H1 (cell line): ENCODE data around the gene ZNF526. TPM values are rescaled to one million over a fixed set of nuclear protein-coding genes. Genes with fewer than 3 reads are reported as not detected.
A peak's percentile ranks its signal among the peaks of the same experiment; 100 is the strongest.

ENCODE experiments used
- CTCF ChIA-PET: fragments of 300-600 bp; sonication (Branson Sonifier 250); formaldehyde crosslinking; loops from one replicate; lab custom pipeline; 2021; ENCODE audit not compliant: partially characterized antibody; lab: Charles Lee
- POLR2A ChIA-PET: fragments of 300-600 bp; sonication (Branson Sonifier 250); formaldehyde crosslinking; loops from one replicate; lab custom pipeline; 2021; ENCODE audit warnings: inconsistent platforms; ENCODE audit not compliant: partially characterized antibody; lab: Charles Lee
- DNase-seq, 2 experiments: peaks; one replicate each; pipeline versions ENCODE4 v3.0.0 to v3.0.0-alpha.2; 2010 to 2022; ENCODE audit warnings: low spot score in 2 of 2, low read depth in 1 of 2, mixed read lengths in 1 of 2
- FAIRE-seq: peaks from 2 replicates; lab custom pipeline; 2011; peaks lifted over from hg19 to GRCh38; lab: Jason Lieb, UNC
- H2AFZ ChIP-seq: 2 replicates; pipeline ENCODE4 v1.8.1; 2012; ENCODE audit warnings: low read length, inconsistent platforms
- H2AK5ac ChIP-seq: 2 replicates; pipeline ENCODE4 v1.6.1; 2013; ENCODE audit warnings: low read depth, low read length
- H2BK120ac ChIP-seq: replicated peaks from 2 replicates; pipeline ENCODE3; 2013; ENCODE audit warnings: low read depth, low read length, inconsistent platforms
- H2BK12ac ChIP-seq: 2 replicates; pipeline ENCODE4 v1.6.1; 2013; ENCODE audit warnings: low read depth, low read length
- H2BK15ac ChIP-seq: 2 replicates; pipeline ENCODE4 v1.6.1; 2013; ENCODE audit warnings: low read length
- H2BK20ac ChIP-seq: 2 replicates; pipeline ENCODE4 v1.6.1; 2013; ENCODE audit warnings: low read length
- H2BK5ac ChIP-seq: 2 replicates; pipeline ENCODE4 v1.6.1; 2013; ENCODE audit warnings: low read depth, low read length
- H3K14ac ChIP-seq: 2 replicates; pipeline ENCODE4 v1.6.1; 2013; ENCODE audit warnings: inconsistent platforms; ENCODE audit not compliant: insufficient read length
- H3K18ac ChIP-seq: 2 replicates; pipeline ENCODE4 v1.6.1; 2013; ENCODE audit warnings: low read length; ENCODE audit errors: extremely low read depth
- H3K23ac ChIP-seq: 2 replicates; pipeline ENCODE4 v1.6.1; 2013; ENCODE audit warnings: inconsistent platforms; ENCODE audit not compliant: insufficient read length
- H3K23me2 ChIP-seq: 2 replicates; pipeline ENCODE4 v1.6.1; 2013; ENCODE audit warnings: low read depth, low read length
- H3K27ac ChIP-seq: 2 replicates; pipeline ENCODE4 v1.6.1; 2011; ENCODE audit warnings: low read depth, low read length, inconsistent platforms
- H3K27me3 ChIP-seq, 4 experiments: replicated peaks in 1 of 4; 1 replicate in 1 of 4; 2 replicates in 3 of 4; pipeline versions ENCODE4 v1.6.1 to v1.8.1; 2011 to 2013; ENCODE audit warnings: low read length in 3 of 4, mild to moderate bottlenecking in 3 of 4, inconsistent platforms in 2 of 4, mixed read lengths in 2 of 4, moderate library complexity in 1 of 4; ENCODE audit not compliant: control insufficient read depth in 3 of 4, insufficient read depth in 3 of 4; ENCODE audit errors: extremely low read depth in 1 of 4
- H3K36me3 ChIP-seq, 4 experiments: 2 replicates each; pipeline versions ENCODE4 v1.6.1 to v1.8.1; 2011 to 2013; ENCODE audit warnings: mild to moderate bottlenecking in 4 of 4, low read length in 3 of 4, moderate library complexity in 2 of 4, control low read depth in 1 of 4, inconsistent platforms in 1 of 4; ENCODE audit not compliant: insufficient read depth in 4 of 4, control insufficient read depth in 2 of 4
- H3K4ac ChIP-seq: replicated peaks from 2 replicates; pipeline ENCODE3; 2013; ENCODE audit warnings: low read length, low read depth, mixed read lengths, inconsistent platforms; ENCODE audit not compliant: insufficient read length
- H3K4me1 ChIP-seq, 4 experiments: replicated peaks in 1 of 4; 1 replicate in 1 of 4; 2 replicates in 3 of 4; pipeline versions ENCODE4 v1.6.1 to v1.8.1; 2011 to 2013; ENCODE audit warnings: low read length in 3 of 4, inconsistent platforms in 2 of 4, mixed read lengths in 1 of 4; ENCODE audit not compliant: insufficient read depth in 4 of 4, control insufficient read depth in 3 of 4
- H3K4me2 ChIP-seq, 2 experiments: 2 replicates each; pipeline versions ENCODE4 v1.6.1 to v1.8.1; 2011 to 2013; ENCODE audit warnings: low read depth in 2 of 2, low read length in 2 of 2, control low read depth in 1 of 2, inconsistent platforms in 1 of 2, mild to moderate bottlenecking in 1 of 2; ENCODE audit not compliant: insufficient read depth in 1 of 2
- H3K4me3 ChIP-seq, 4 experiments: fragments of 200-600, 300-600 bp in 1 of 4; sonication (generic), shearing (Covaris generic), sonication (Bioruptor Twin) in 1 of 4; 2 replicates each; pipeline versions ENCODE4 v1.5.1 to v1.8.1; 2011 to 2016; ENCODE audit warnings: low read length in 4 of 4, low read depth in 3 of 4, control low read depth in 2 of 4, inconsistent platforms in 2 of 4, mild to moderate bottlenecking in 2 of 4, mixed read lengths in 1 of 4, moderate library complexity in 1 of 4; ENCODE audit not compliant: insufficient read depth in 2 of 4; ENCODE audit errors: extremely low read depth in 1 of 4
- H3K56ac ChIP-seq: replicated peaks from 2 replicates; pipeline ENCODE3; 2013; ENCODE audit warnings: low read depth, mild to moderate bottlenecking, mixed read lengths, low read length, inconsistent platforms; ENCODE audit not compliant: insufficient read length
- H3K79me1 ChIP-seq: 2 replicates; pipeline ENCODE4 v1.6.1; 2013; ENCODE audit warnings: low read depth, low read length, control low read depth
- H3K79me2 ChIP-seq, 2 experiments: 2 replicates each; pipeline versions ENCODE4 v1.6.1 to v1.8.1; 2012 to 2013; ENCODE audit warnings: low read length in 2 of 2, mild to moderate bottlenecking in 2 of 2, inconsistent platforms in 1 of 2; ENCODE audit not compliant: insufficient read depth in 2 of 2, control insufficient read depth in 1 of 2
- H3K9ac ChIP-seq, 4 experiments: replicated peaks in 1 of 4; 1 replicate in 1 of 4; 2 replicates in 3 of 4; pipeline versions ENCODE4 v1.6.1 to v1.8.1; 2011 to 2013; ENCODE audit warnings: low read depth in 3 of 4, low read length in 3 of 4, control low read depth in 2 of 4, mild to moderate bottlenecking in 2 of 4, moderate library complexity in 2 of 4, inconsistent platforms in 1 of 4; ENCODE audit errors: extremely low read depth in 1 of 4
- H3K9me3 ChIP-seq, 2 experiments: 2 replicates each; pipeline versions ENCODE4 v1.6.1 to v1.8.1; 2012 to 2013; ENCODE audit warnings: mild to moderate bottlenecking in 2 of 2, moderate library complexity in 2 of 2, control low read depth in 1 of 2, inconsistent platforms in 1 of 2, low read depth in 1 of 2, low read length in 1 of 2, mixed read lengths in 1 of 2; ENCODE audit not compliant: insufficient read depth in 2 of 2
- H4K20me1 ChIP-seq, 2 experiments: replicated peaks in 1 of 2; 2 replicates each; pipeline versions ENCODE3 to v1.8.1; 2011 to 2013; ENCODE audit warnings: inconsistent platforms in 2 of 2, low read length in 2 of 2, mild to moderate bottlenecking in 1 of 2; ENCODE audit not compliant: insufficient read depth in 2 of 2, control insufficient read depth in 1 of 2
- H4K5ac ChIP-seq: 2 replicates; pipeline ENCODE4 v1.6.1; 2013; ENCODE audit warnings: low read length, low read depth, mixed read lengths, inconsistent platforms; ENCODE audit not compliant: insufficient read length
- H4K8ac ChIP-seq: 2 replicates; pipeline ENCODE4 v1.8.0; 2013; ENCODE audit warnings: mild to moderate bottlenecking, moderate library complexity, low read length, inconsistent platforms; ENCODE audit not compliant: insufficient read depth; ENCODE audit errors: extremely low read depth
- H4K91ac ChIP-seq: replicated peaks from 2 replicates; pipeline ENCODE3; 2013; ENCODE audit warnings: low read length, mixed read lengths, inconsistent platforms; ENCODE audit not compliant: insufficient read length
- BRCA1 ChIP-seq: IDR thresholded peaks from 2 replicates; pipeline ENCODE4 v1.6.1; 2012; ENCODE audit warnings: low read depth, low read length, improper control_type of control experiment
- EGR1 ChIP-seq: IDR thresholded peaks from 2 replicates; pipeline ENCODE4 v1.6.1; 2011; ENCODE audit warnings: low read depth, low read length, borderline replicate concordance
- KDM1A ChIP-seq: fragments of 200-600, 300-600 bp; sonication (generic); IDR thresholded peaks from 2 replicates; pipeline ENCODE4 v1.7.1; 2016; ENCODE audit warnings: mild to moderate bottlenecking, low read length, borderline replicate concordance
- MAFK ChIP-seq: IDR thresholded peaks from 2 replicates; pipeline ENCODE4 v1.6.1; 2012; ENCODE audit warnings: low read depth, mild to moderate bottlenecking, improper control_type of control experiment, low read length
- RAD21 ChIP-seq, 2 experiments: IDR thresholded peaks in 1 of 2; conservative IDR thresholded peaks in 1 of 2; 2 replicates each; pipeline ENCODE4 v1.6.1; 2011; ENCODE audit warnings: low read depth in 2 of 2, low read length in 2 of 2, improper control_type of control experiment in 1 of 2, inconsistent platforms in 1 of 2, mild to moderate bottlenecking in 1 of 2, moderate library complexity in 1 of 2
- SAP30 ChIP-seq: fragments of 300-600 bp; sonication (generic); IDR thresholded peaks from 2 replicates; pipeline ENCODE4 v1.7.1; 2012; ENCODE audit warnings: low read length, moderate library complexity, mild to moderate bottlenecking, inconsistent platforms; ENCODE audit not compliant: insufficient read depth, insufficient replicate concordance
- SRF ChIP-seq: IDR thresholded peaks from 2 replicates; pipeline ENCODE4 v1.6.1; 2011; ENCODE audit warnings: mild to moderate bottlenecking, low read depth, low read length, moderate library complexity
- SUZ12 ChIP-seq: fragments of 200-600 bp; sonication (generic); IDR thresholded peaks from 2 replicates; pipeline ENCODE4 v1.6.1; 2012; ENCODE audit warnings: mild to moderate bottlenecking, inconsistent platforms, low read length, moderate library complexity, mixed read lengths
- TAF7 ChIP-seq: optimal IDR thresholded peaks from 2 replicates; pipeline ENCODE3; 2011; ENCODE audit warnings: low read depth, mild to moderate bottlenecking, inconsistent platforms, low read length, moderate library complexity, borderline replicate concordance
- TEAD4 ChIP-seq: IDR thresholded peaks from 2 replicates; pipeline ENCODE4 v1.6.1; 2012; ENCODE audit warnings: low read depth, low read length, inconsistent platforms, mixed read lengths
- WGBS, 2 experiments: shearing (Covaris generic) in 1 of 2; methylation state at CpG; one replicate each; pipeline versions ENCODE4 v1.1.6 to v1.1.7; 2013 to 2015; ENCODE audit warnings: low lambda C conversion rate in 2 of 2, mixed read lengths in 2 of 2, inconsistent platforms in 1 of 2, low coverage in 1 of 2, missing lambda C conversion rate in 1 of 2; ENCODE audit not compliant: insufficient replicate concordance in 2 of 2, insufficient coverage in 1 of 2, insufficient read length in 1 of 2; ENCODE audit errors: extremely low coverage in 1 of 2, missing lambda C conversion rate in 1 of 2; 5-methylcytosine and 5-hydroxymethylcytosine counted together
- polyA plus RNA-seq, 7 experiments: library from polyadenylated mRNA; depleted of rRNA in 3 of 7; stranded (reverse) in 5 of 7; unstranded in 2 of 7; fragments of >200 nt in 5 of 7; fragments of 200-250 nt in 2 of 7; gene quantifications; 1 replicate in 5 of 7; 2 replicates in 1 of 7; 4 replicates in 1 of 7; pipeline versions ENCODE4 v1.2.1 to v1.2.3, GENCODE V29; 2011 to 2013; ENCODE audit warnings: missing spikeins in 2 of 7, mixed read lengths in 2 of 7
- total RNA-seq: library from RNA; stranded (reverse); fragmentation: NEBNext Ultra II Directional; extraction: Animal tissue kit (Norgen Biotek cat#: 25700); gene quantifications from 2 replicates; pipeline ENCODE4 v1.2.1, GENCODE V29; 2021

The ZNF526 gene
- total and polyA plus RNA-seq, 2 of the 8 experiments (the other 6 are each of a cell fraction or from before 2014, with no cell fraction given) = 8.4 to 14.1 TPM

GRCh38 chr19:42224940-42225717 lies 5.0 kb downstream of the ZNF526 start:
- Histone ChIP-seq H4K8ac (peak overlapping the region; percentile 57; the same call in 1 of the 2 replicates), H2BK15ac (no peak overlapping the region), H3K9me3 (no peaks in the 10 kb centered on the region), H2BK12ac (no peak overlapping the region), H3K27me3 (no peaks in the 10 kb centered on the region), H3K56ac (no peak overlapping the region), H3K79me2 (peaks cover 0 to 16% of the 10 kb centered on the region in 2 experiments; a peak in 2 of 4 replicates), H3K14ac (no peak overlapping the region), H3K23ac (no peak overlapping the region), H2AFZ (no peak overlapping the region), H3K79me1 (peaks cover 10% of the 10 kb centered on the region), H2AK5ac (no peak overlapping the region), H4K91ac (no peak overlapping the region), H3K36me3 (peaks cover 17 to 39% (median 32%) of the 10 kb centered on the region in 4 experiments), H3K4ac (no peak overlapping the region), H3K18ac (no peak overlapping the region), H3K27ac (no peak overlapping the region), H3K4me2 (no peak overlapping the region), H3K4me3 (no peak overlapping the region), H4K20me1 (peaks cover 10 to 27% of the 10 kb centered on the region in 2 experiments), H3K4me1 (peaks cover 0 to 1% (median 0%) of the 10 kb centered on the region in 4 experiments; a peak in 1 of 7 replicates), H2BK20ac (no peak overlapping the region), H3K23me2 (peaks cover 6% of the 10 kb centered on the region; the same call in 1 of the 2 replicates), H2BK5ac (no peak overlapping the region), H3K9ac (no peak overlapping the region), H2BK120ac (no peak overlapping the region), H4K5ac (no peak overlapping the region)
- TF ChIP-seq MAFK (no peak), RAD21 (IDR thresholded peaks at IDR 0.05 in 1 of 2, conservative IDR thresholded peaks at IDR 0.05 in 1 of 2; ENCODE audit: low read depth in 2 of 2, low read length in 2 of 2) (no peak), BRCA1 (no peak), SAP30 (no peak), SRF (no peak), EGR1 (no peak), TEAD4 (no peak), KDM1A (no peak), TAF7 (no peak), SUZ12 (no peak)
- ChIA-PET CTCF (interaction anchor here (0.8 to 2.3 kb wide), 6 partner anchors 21 to 116 kb away, joined by 3 to 8 read pairs (median 4); no protein-coding TSS in a partner anchor), POLR2A (interaction anchor here (0.5 to 1.9 kb wide), 4 partner anchors 12 to 54 kb away, joined by 3 to 6 read pairs (median 4); no protein-coding TSS in a partner anchor)
- WGBS, 2 experiments = 95 to 100% methylated on average over 2 to 31 of the region's 37 CpGs
- FAIRE-seq (no peak), DNase-seq (no peak)
